Measurements from ENCODE around the gene ZNF592. TPM values are rescaled to one million over a fixed set of nuclear protein-coding genes. Genes with fewer than 3 reads are reported as not detected.

ZNF592 gene
- total and polyA plus RNA-seq, 7 experiments from 2014 or later, result 4.9 to 39.0 (median 37.2) TPM

- intact Hi-C loops (cut with micrococcal nuclease), result no loop called here
- Histone ChIP-seq H3K27ac (ENCODE audit: low read depth, low read length) (no peak overlapping the region), H3K9me3 (ENCODE audit: control insufficient read depth in 2 of 3, low read length in 3 of 3) (no peaks in the 10 kb centered on the region), H3K4me1 (ENCODE audit: control insufficient read depth in 2 of 2, insufficient read depth in 2 of 2, low read length in 2 of 2) (no peaks in the 10 kb centered on the region), H3K36me3 (ENCODE audit: control insufficient read depth in 2 of 3, insufficient read depth in 3 of 3, low read length in 3 of 3) (peaks cover 7 to 45% (median 9%) of the 10 kb centered on the region in 3 experiments), H3K27me3 (ENCODE audit: control insufficient read depth in 2 of 2, insufficient read depth in 2 of 2, low read length in 2 of 2) (no peaks in the 10 kb centered on the region), H3K4me3 (ENCODE audit: low read length) (no peak overlapping the region)
- ATAC-seq (no peak), DNase-seq (no peak)
- H3K9me3 Mint-ChIP-seq, result no peaks in the 10 kb centered on the region
- H3K4me1 Mint-ChIP-seq, result peaks cover 21 to 35% (median 27%) of the 10 kb centered on the region in 7 donors
- CTCF ChIA-PET, result interaction anchor here (0.7 kb wide), 1 partner anchor 114 kb away, joined by 3 read pairs; no protein-coding TSS in a partner anchor
- peaks cover 12 to 35% (median 23%) of the 10 kb centered on the region in 5 donors for H3K36me3 Mint-ChIP-seq
- POLR2A ChIA-PET, result no interaction called here
- H3K27ac Mint-ChIP-seq, result peak overlapping the region in 2 of 9 donors; percentile 14 to 48
- no peaks in the 10 kb centered on the region for H3K27me3 Mint-ChIP-seq
- H3K4me3 Mint-ChIP-seq, result no peak overlapping the region
These were observed 43.4 kb downstream of the ZNF592 start for GRCh38 chr15:84791763-84792162.

- peaks cover 5 to 24% (median 11%) of the 10 kb centered on the region in 7 donors for H3K4me1 Mint-ChIP-seq
- DNase-seq, result no peak
- ATAC-seq, result no peak
- no peaks in the 10 kb centered on the region for H3K9me3 Mint-ChIP-seq
- Histone ChIP-seq H3K4me3 (ENCODE audit: low read length) (no peak overlapping the region), H3K27ac (ENCODE audit: low read depth, low read length) (no peak overlapping the region), H3K4me1 (ENCODE audit: control insufficient read depth in 2 of 2, insufficient read depth in 2 of 2, low read length in 2 of 2) (no peaks in the 10 kb centered on the region), H3K27me3 (ENCODE audit: control insufficient read depth in 2 of 2, insufficient read depth in 2 of 2, low read length in 2 of 2) (no peaks in the 10 kb centered on the region), H3K9me3 (ENCODE audit: control insufficient read depth in 2 of 3, low read length in 3 of 3) (no peaks in the 10 kb centered on the region), H3K36me3 (ENCODE audit: control insufficient read depth in 2 of 3, insufficient read depth in 3 of 3, low read length in 3 of 3) (peaks cover 10 to 59% (median 16%) of the 10 kb centered on the region in 3 experiments)
- ChIA-PET CTCF (no interaction called here), POLR2A (no interaction called here)
- no peaks in the 10 kb centered on the region for H3K27me3 Mint-ChIP-seq
- peaks cover 12 to 44% (median 23%) of the 10 kb centered on the region in 5 donors for H3K36me3 Mint-ChIP-seq
- H3K27ac Mint-ChIP-seq, result no peak overlapping the region
- intact Hi-C loops (cut with micrococcal nuclease), result no loop called here
- H3K4me3 Mint-ChIP-seq, result no peak overlapping the region
These were observed 45.2 kb downstream of the ZNF592 start for GRCh38 chr15:84793431-84794161.

GRCh38 chr15:84794162-84794547 lies 45.8 kb downstream of the ZNF592 start:
- H3K27me3 ChIP-seq (ENCODE audit: control insufficient read depth in 2 of 2, insufficient read depth in 2 of 2, low read length in 2 of 2), result no peaks in the 10 kb centered on the region
- ChIA-PET POLR2A (no interaction called here), CTCF (no interaction called here)
- Mint-ChIP-seq H3K4me1 (peaks cover 3 to 22% (median 9%) of the 10 kb centered on the region in 7 donors), H3K27me3 (no peaks in the 10 kb centered on the region), H3K4me3 (no peak overlapping the region), H3K36me3 (peaks cover 11 to 46% (median 23%) of the 10 kb centered on the region in 5 donors), H3K9me3 (no peaks in the 10 kb centered on the region), H3K27ac (no peak overlapping the region)
- H3K9me3 ChIP-seq (ENCODE audit: control insufficient read depth in 2 of 3, low read length in 3 of 3), result no peaks in the 10 kb centered on the region
- H3K36me3 ChIP-seq (ENCODE audit: control insufficient read depth in 2 of 3, insufficient read depth in 3 of 3, low read length in 3 of 3), result peaks cover 16 to 64% (median 22%) of the 10 kb centered on the region in 3 experiments
- ATAC-seq (no peak), DNase-seq (no peak)
- no peak overlapping the region for H3K4me3 ChIP-seq (ENCODE audit: low read length)
- no peak overlapping the region for H3K27ac ChIP-seq (ENCODE audit: low read depth, low read length)
- H3K4me1 ChIP-seq (ENCODE audit: control insufficient read depth in 2 of 2, insufficient read depth in 2 of 2, low read length in 2 of 2), result no peaks in the 10 kb centered on the region
- intact Hi-C loops (cut with micrococcal nuclease), result no loop called here

GRCh38 chr15:84795186-84795585 lies 46.8 kb downstream of the ZNF592 start:
- H3K27ac ChIP-seq (ENCODE audit: low read depth, low read length), result no peak overlapping the region
- intact Hi-C loops (cut with micrococcal nuclease), result no loop called here
- no peaks in the 10 kb centered on the region for H3K9me3 ChIP-seq (ENCODE audit: control insufficient read depth in 2 of 3, low read length in 3 of 3)
- no peaks in the 10 kb centered on the region for H3K4me1 ChIP-seq (ENCODE audit: control insufficient read depth in 2 of 2, insufficient read depth in 2 of 2, low read length in 2 of 2)
- ChIA-PET POLR2A (no interaction called here), CTCF (no interaction called here)
- H3K27me3 ChIP-seq (ENCODE audit: control insufficient read depth in 2 of 2, insufficient read depth in 2 of 2, low read length in 2 of 2), result no peaks in the 10 kb centered on the region
- no peak overlapping the region for H3K4me3 Mint-ChIP-seq
- DNase-seq, result no peak
- no peak overlapping the region for H3K4me3 ChIP-seq (ENCODE audit: low read length)
- H3K36me3 ChIP-seq (ENCODE audit: control insufficient read depth in 2 of 3, insufficient read depth in 3 of 3, low read length in 3 of 3), result peaks cover 25 to 72% (median 26%) of the 10 kb centered on the region in 3 experiments
- H3K27me3 Mint-ChIP-seq, result no peaks in the 10 kb centered on the region
- no peaks in the 10 kb centered on the region for H3K9me3 Mint-ChIP-seq
- H3K27ac Mint-ChIP-seq, result no peak overlapping the region
- H3K36me3 Mint-ChIP-seq, result peaks cover 12 to 54% (median 24%) of the 10 kb centered on the region in 5 donors
- peaks cover 2 to 14% (median 7%) of the 10 kb centered on the region in 7 donors for H3K4me1 Mint-ChIP-seq
- no peak for ATAC-seq

- no peaks in the 10 kb centered on the region for H3K9me3 Mint-ChIP-seq
- H3K4me1 ChIP-seq (ENCODE audit: control insufficient read depth in 2 of 2, insufficient read depth in 2 of 2, low read length in 2 of 2), result no peaks in the 10 kb centered on the region
- ATAC-seq, result no peak
- ChIA-PET CTCF (no interaction called here), POLR2A (no interaction called here)
- intact Hi-C loops (cut with micrococcal nuclease), result no loop called here
- H3K27ac ChIP-seq (ENCODE audit: low read depth, low read length), result no peak overlapping the region
- H3K27me3 Mint-ChIP-seq, result no peaks in the 10 kb centered on the region
- no peak overlapping the region for H3K4me3 Mint-ChIP-seq
- peaks cover 3 to 45% (median 13%) of the 10 kb centered on the region in 5 donors for H3K36me3 Mint-ChIP-seq
- H3K27ac Mint-ChIP-seq, result peak overlapping the region in 2 of 9 donors; percentile 3 to 63
- no peaks in the 10 kb centered on the region for H3K9me3 ChIP-seq (ENCODE audit: control insufficient read depth in 2 of 3, low read length in 3 of 3)
- H3K4me1 Mint-ChIP-seq, result peaks cover 0 to 8% (median 0%) of the 10 kb centered on the region in 7 donors
- H3K36me3 ChIP-seq (ENCODE audit: control insufficient read depth in 2 of 3, insufficient read depth in 3 of 3, low read length in 3 of 3), result peaks cover 23 to 75% (median 33%) of the 10 kb centered on the region in 3 experiments
- H3K4me3 ChIP-seq (ENCODE audit: low read length), result no peak overlapping the region
- DNase-seq, result no peak
- H3K27me3 ChIP-seq (ENCODE audit: control insufficient read depth in 2 of 2, insufficient read depth in 2 of 2, low read length in 2 of 2), result no peaks in the 10 kb centered on the region
These were observed 48.8 kb downstream of the ZNF592 start for GRCh38 chr15:84797212-84797611.

- ATAC-seq (no peak), DNase-seq (no peak)
- Mint-ChIP-seq H3K4me1 (peaks cover 0 to 8% (median 0%) of the 10 kb centered on the region in 7 donors), H3K4me3 (no peak overlapping the region), H3K9me3 (no peaks in the 10 kb centered on the region), H3K27ac (peak overlapping the region in 1 of 9 donors; percentile 19), H3K27me3 (no peaks in the 10 kb centered on the region), H3K36me3 (peaks cover 7 to 45% (median 13%) of the 10 kb centered on the region in 5 donors)
- no peak overlapping the region for H3K27ac ChIP-seq (ENCODE audit: low read depth, low read length)
- no peaks in the 10 kb centered on the region for H3K4me1 ChIP-seq (ENCODE audit: control insufficient read depth in 2 of 2, insufficient read depth in 2 of 2, low read length in 2 of 2)
- ChIA-PET POLR2A (no interaction called here), CTCF (no interaction called here)
- H3K27me3 ChIP-seq (ENCODE audit: control insufficient read depth in 2 of 2, insufficient read depth in 2 of 2, low read length in 2 of 2), result no peaks in the 10 kb centered on the region
- H3K9me3 ChIP-seq (ENCODE audit: control insufficient read depth in 2 of 3, low read length in 3 of 3), result no peaks in the 10 kb centered on the region
- peaks cover 29 to 75% (median 33%) of the 10 kb centered on the region in 3 experiments for H3K36me3 ChIP-seq (ENCODE audit: control insufficient read depth in 2 of 3, insufficient read depth in 3 of 3, low read length in 3 of 3)
- H3K4me3 ChIP-seq (ENCODE audit: low read length), result no peak overlapping the region
- intact Hi-C loops (cut with micrococcal nuclease), result no loop called here
These were observed 49.4 kb downstream of the ZNF592 start for GRCh38 chr15:84797801-84798200.

GRCh38 chr15:84798436-84798946 lies 50.1 kb downstream of the ZNF592 start:
- Mint-ChIP-seq H3K27ac (no peak overlapping the region), H3K36me3 (peaks cover 8 to 52% (median 16%) of the 10 kb centered on the region in 5 donors), H3K4me3 (no peak overlapping the region), H3K4me1 (peaks cover 0 to 8% (median 0%) of the 10 kb centered on the region in 7 donors), H3K27me3 (no peaks in the 10 kb centered on the region), H3K9me3 (no peaks in the 10 kb centered on the region)
- ATAC-seq (no peak), DNase-seq (no peak)
- H3K4me3 ChIP-seq (ENCODE audit: low read length), result no peak overlapping the region
- H3K27ac ChIP-seq (ENCODE audit: low read depth, low read length), result no peak overlapping the region
- POLR2A ChIA-PET, result no interaction called here
- no peaks in the 10 kb centered on the region for H3K4me1 ChIP-seq (ENCODE audit: control insufficient read depth in 2 of 2, insufficient read depth in 2 of 2, low read length in 2 of 2)
- no peaks in the 10 kb centered on the region for H3K9me3 ChIP-seq (ENCODE audit: control insufficient read depth in 2 of 3, low read length in 3 of 3)
- CTCF ChIA-PET, result no interaction called here
- intact Hi-C loops (cut with micrococcal nuclease), result no loop called here
- H3K27me3 ChIP-seq (ENCODE audit: control insufficient read depth in 2 of 2, insufficient read depth in 2 of 2, low read length in 2 of 2), result no peaks in the 10 kb centered on the region
- H3K36me3 ChIP-seq (ENCODE audit: control insufficient read depth in 2 of 3, insufficient read depth in 3 of 3, low read length in 3 of 3), result peaks cover 29 to 78% (median 32%) of the 10 kb centered on the region in 3 experiments

Measured in naive thymus-derived CD4-positive, alpha-beta T cell (primary cell).